ENCODE data around the gene SASH1.
"Not testable (repeated sequence)": the region's sequence is repeated elsewhere in the genome, so short reads cannot be mapped to it uniquely, and the experiment has no call there.

The SASH1 gene

GRCh38 chr6:148364056-148364824 lies 21.6 kb downstream of the SASH1 start:
- DNase-seq (ENCODE audit: extremely low read depth in 1 of 2, low read depth in 1 of 2), result no peak

GRCh38 chr6:148365041-148365440 lies 22.4 kb downstream of the SASH1 start:
- DNase-seq (ENCODE audit: extremely low read depth in 1 of 2, low read depth in 1 of 2), result no peak

- no peak for DNase-seq (ENCODE audit: extremely low read depth in 1 of 2, low read depth in 1 of 2)
Measured at GRCh38 chr6:148367411-148368024, 24.9 kb downstream of the SASH1 start.

GRCh38 chr6:148370176-148370575 lies 27.5 kb downstream of the SASH1 start:
- DNase-seq (ENCODE audit: extremely low read depth in 1 of 2, low read depth in 1 of 2), result no peak

GRCh38 chr6:148374040-148374774 lies 31.6 kb downstream of the SASH1 start:
- no peak for DNase-seq (ENCODE audit: extremely low read depth in 1 of 2, low read depth in 1 of 2)

- no peak for DNase-seq (ENCODE audit: extremely low read depth in 1 of 2, low read depth in 1 of 2)
Measured at GRCh38 chr6:148375401-148375800, 32.8 kb downstream of the SASH1 start.

GRCh38 chr6:148379481-148379880 lies 36.8 kb downstream of the SASH1 start:
- no peak for DNase-seq (ENCODE audit: extremely low read depth in 1 of 2, low read depth in 1 of 2)

GRCh38 chr6:148379966-148380713 lies 37.5 kb downstream of the SASH1 start:
- no peak for DNase-seq (ENCODE audit: extremely low read depth in 1 of 2, low read depth in 1 of 2)

GRCh38 chr6:148382051-148382450 lies 39.4 kb downstream of the SASH1 start:
- not testable (repeated sequence) for DNase-seq (ENCODE audit: extremely low read depth in 1 of 2, low read depth in 1 of 2)

- DNase-seq (ENCODE audit: extremely low read depth in 1 of 2, low read depth in 1 of 2), result no peak
Measured at GRCh38 chr6:148382861-148383260, 40.2 kb downstream of the SASH1 start.

GRCh38 chr6:148383658-148384368 lies 41.2 kb downstream of the SASH1 start:
- no peak for DNase-seq (ENCODE audit: extremely low read depth in 1 of 2, low read depth in 1 of 2)

GRCh38 chr6:148385379-148385778 lies 42.7 kb downstream of the SASH1 start:
- DNase-seq (ENCODE audit: extremely low read depth in 1 of 2, low read depth in 1 of 2), result no peak

GRCh38 chr6:148388521-148388920 lies 45.9 kb downstream of the SASH1 start:
- no peak for DNase-seq (ENCODE audit: extremely low read depth in 1 of 2, low read depth in 1 of 2)

GRCh38 chr6:148389086-148389485 lies 46.4 kb downstream of the SASH1 start:
- no peak for DNase-seq (ENCODE audit: extremely low read depth in 1 of 2, low read depth in 1 of 2)

- DNase-seq (ENCODE audit: extremely low read depth in 1 of 2, low read depth in 1 of 2), result no peak
Measured at GRCh38 chr6:148389917-148390316, 47.3 kb downstream of the SASH1 start.

GRCh38 chr6:148392127-148392526 lies 49.5 kb downstream of the SASH1 start:
- DNase-seq (ENCODE audit: extremely low read depth in 1 of 2, low read depth in 1 of 2), result not testable (repeated sequence)

GRCh38 chr6:148392671-148393070 lies 50.0 kb downstream of the SASH1 start:
- DNase-seq (ENCODE audit: extremely low read depth in 1 of 2, low read depth in 1 of 2), result no peak

GRCh38 chr6:148395583-148396101 lies 53.0 kb downstream of the SASH1 start:
- DNase-seq (ENCODE audit: extremely low read depth in 1 of 2, low read depth in 1 of 2), result no peak

GRCh38 chr6:148396411-148396810 lies 53.8 kb downstream of the SASH1 start:
- DNase-seq (ENCODE audit: extremely low read depth in 1 of 2, low read depth in 1 of 2), result no peak

- DNase-seq (ENCODE audit: extremely low read depth in 1 of 2, low read depth in 1 of 2), result no peak
Measured at GRCh38 chr6:148396926-148397325, 54.3 kb downstream of the SASH1 start.

Measured in stimulated activated CD8-positive, alpha-beta memory T cell treated with anti-CD3 and anti-CD28 coated beads, Interleukin-7, amount 100 ng/mL, for 48 hours (primary cell).